ENCODE measurements around the gene DSG1. TPM values are rescaled to one million over a fixed set of nuclear protein-coding genes. Genes with fewer than 3 reads are reported as not detected.
A peak's percentile ranks its signal among the peaks of the same experiment; 100 is the strongest.

The DSG1 gene
- total and polyA plus RNA-seq, 2 of the 13 experiments (the other 11 are each of a cell fraction or from before 2014, with no cell fraction given): 0.04 TPM; not detected in 1

- TF ChIP-seq, protein P1, sequence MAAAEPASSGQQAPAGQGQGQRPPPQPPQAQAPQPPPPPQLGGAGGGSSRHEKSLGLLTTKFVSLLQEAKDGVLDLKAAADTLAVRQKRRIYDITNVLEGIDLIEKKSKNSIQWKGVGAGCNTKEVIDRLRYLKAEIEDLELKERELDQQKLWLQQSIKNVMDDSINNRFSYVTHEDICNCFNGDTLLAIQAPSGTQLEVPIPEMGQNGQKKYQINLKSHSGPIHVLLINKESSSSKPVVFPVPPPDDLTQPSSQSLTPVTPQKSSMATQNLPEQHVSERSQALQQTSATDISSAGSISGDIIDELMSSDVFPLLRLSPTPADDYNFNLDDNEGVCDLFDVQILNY (CRISPR knock-in tag; conservative IDR thresholded peaks at IDR 0.05): no peak
- TF ChIP-seq RNF2 (conservative IDR thresholded peaks at IDR 0.05; ENCODE audit: low read depth) (no peak), ZNF570 (CRISPR knock-in tag; IDR thresholded peaks at IDR 0.05; ENCODE audit: borderline replicate concordance) (no peak), ZNF749 (CRISPR knock-in tag; IDR thresholded peaks at IDR 0.05; ENCODE audit: borderline replicate concordance) (no peak)
- TF ChIP-seq, protein P2, sequence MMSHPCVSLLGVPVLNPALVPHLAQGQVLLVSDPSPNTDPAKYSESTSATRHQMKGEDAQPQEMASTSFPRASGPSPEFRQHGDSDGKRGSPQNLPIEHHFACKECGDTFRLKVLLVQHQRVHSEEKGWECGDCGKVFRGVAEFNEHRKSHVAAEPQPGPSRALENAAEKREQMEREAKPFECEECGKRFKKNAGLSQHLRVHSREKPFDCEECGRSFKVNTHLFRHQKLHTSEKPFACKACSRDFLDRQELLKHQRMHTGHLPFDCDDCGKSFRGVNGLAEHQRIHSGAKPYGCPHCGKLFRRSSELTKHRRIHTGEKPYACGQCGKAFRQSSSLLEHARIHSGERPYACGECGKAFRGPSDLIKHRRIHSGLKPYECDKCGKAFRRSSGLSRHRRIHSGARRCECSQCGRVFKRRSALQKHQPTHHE (CRISPR knock-in tag; IDR thresholded peaks at IDR 0.05; ENCODE audit: borderline replicate concordance): no peak
Measured at GRCh38 chr18:31274931-31275330, 43.0 kb upstream of the DSG1 start (continued).

DNA sequence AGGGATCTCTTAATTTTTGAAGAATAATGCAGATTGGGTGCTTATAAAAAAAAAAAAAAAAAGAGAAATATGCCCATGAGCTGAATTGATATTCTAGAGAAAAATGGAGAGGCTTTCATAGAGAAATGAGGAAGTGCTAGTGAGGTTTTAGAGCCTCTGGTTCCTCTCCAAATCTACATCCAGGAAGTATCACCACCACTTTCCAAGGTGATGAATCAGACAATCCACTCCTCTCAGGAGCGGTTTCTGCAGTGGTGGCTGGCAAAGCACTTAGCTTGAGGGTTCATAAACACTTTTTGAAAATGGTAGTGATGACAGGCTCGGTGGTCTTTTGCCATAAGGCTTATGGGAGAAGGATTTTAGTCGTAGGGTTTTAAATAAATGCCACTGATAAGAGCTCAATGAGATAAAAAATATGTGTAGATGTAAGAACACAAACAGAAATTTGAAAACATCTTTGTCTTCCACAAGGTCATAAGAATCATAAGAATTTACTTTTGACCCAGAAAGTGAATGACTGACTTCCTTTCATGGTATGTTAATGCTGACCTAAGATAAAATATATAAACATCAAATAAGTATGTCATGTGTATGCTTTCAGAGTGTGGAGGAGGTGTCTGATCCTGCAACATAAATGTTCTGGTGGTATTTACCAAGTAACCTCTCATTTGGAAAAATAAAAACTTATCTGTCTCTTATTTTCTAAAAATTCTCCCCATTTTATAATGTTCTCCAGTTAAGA, 42.1 kb upstream of the DSG1 start:
- H3K9me3 ChIP-seq (ENCODE audit: low read length): no peaks in the 10 kb centered on the region
- WGBS (ENCODE audit: low lambda C conversion rate): 54% methylated on average over 3 of the region's 3 CpGs
- H3K36me3 ChIP-seq (replicated peaks in 1 of 2; ENCODE audit: control insufficient read depth in 1 of 2, insufficient read depth in 2 of 2, low read length in 2 of 2): no peaks in the 10 kb centered on the region
- H3K79me2 ChIP-seq (ENCODE audit: insufficient read depth, low read length): no peaks in the 10 kb centered on the region
- no peak overlapping the region for H3K4me3 ChIP-seq (replicated peaks in 1 of 3; ENCODE audit: insufficient read depth in 1 of 3, low read depth in 2 of 3, low read length in 3 of 3)
- DNase-seq (ENCODE audit: low spot score): no peak
- TF ChIP-seq MAFF (IDR thresholded peaks at IDR 0.05; ENCODE audit: low read depth, low read length) (peak; percentile 60), REST (IDR thresholded peaks at IDR 0.05; ENCODE audit: borderline replicate concordance in 1 of 2, low read depth in 1 of 2, low read length in 2 of 2) (no peak), MAFK (conservative IDR thresholded peaks at IDR 0.05 in 1 of 2, IDR thresholded peaks at IDR 0.05 in 1 of 2; ENCODE audit: low read length in 2 of 2) (peak; percentile 46 to 79), ARHGAP35 (CRISPR knock-in tag; IDR thresholded peaks at IDR 0.05; ENCODE audit: borderline replicate concordance) (no peak)
- H3K9ac ChIP-seq (ENCODE audit: insufficient read depth, low read depth, low read length): no peak overlapping the region
- ChIA-PET POLR2A (interaction anchor here (0.7 to 1.4 kb wide), 3 partner anchors 10 to 126 kb away, joined by 3 to 4 read pairs (median 3); no protein-coding TSS in a partner anchor), CTCF (ENCODE audit: low intra/inter-chr PET ratio, low total read pairs) (no interaction called here)
- no peak overlapping the region for H3K27ac ChIP-seq (ENCODE audit: extremely low read length, insufficient read depth, low read length)
- H3K4me2 ChIP-seq (ENCODE audit: low read depth, low read length): no peak overlapping the region
- peaks cover 66% of the 10 kb centered on the region for H3K4me1 ChIP-seq (ENCODE audit: insufficient read depth, low read length)
- in situ Hi-C loops (cut with HindIII; ENCODE audit: extremely low pct_ligation_motif_present, low pct_unique_long_range_greater_than_20kb) (no loop called here), intact Hi-C loops (cut with micrococcal nuclease; ENCODE audit: unreplicated experiment) (loop anchor here (5.0 kb wide), 3 partner anchors 206 to 236 kb away; partner anchors contain the start of gene DSG2)
- no peaks in the 10 kb centered on the region for H3K27me3 ChIP-seq (ENCODE audit: control insufficient read depth in 1 of 2, insufficient read depth in 2 of 2, low read length in 2 of 2)
- no peaks in the 10 kb centered on the region for H4K20me1 ChIP-seq (ENCODE audit: insufficient read depth, low read length)
- H2AFZ ChIP-seq (ENCODE audit: low read length): no peak overlapping the region
- no peak for ATAC-seq
- FAIRE-seq: no peak
- BruUV-seq (replicated peaks): no TSS peak
